HL-60 (cell line): ENCODE data around the gene AMY2B.
"Not testable (repeated sequence)": the region's sequence is repeated elsewhere in the genome, so short reads cannot be mapped to it uniquely, and the experiment has no call there.

ENCODE experiments used
- DNase-seq, 2 experiments: peaks; one replicate each; pipeline ENCODE4 v3.0.0-alpha.2; 2010 to 2020; ENCODE audit warnings: low read depth in 1 of 2, low spot score in 1 of 2
- H3K27ac ChIP-seq: fragments of 250-450 bp; sonication (Bioruptor Pico); replicated peaks from 2 replicates; pipeline ENCODE4 v1.5.1; 2020; ENCODE audit warnings: mild to moderate bottlenecking, moderate library complexity
- H3K27me3 ChIP-seq: fragments of 250-450 bp; sonication (Bioruptor Pico); 2 replicates; pipeline ENCODE4 v1.5.1; 2021; ENCODE audit warnings: mild to moderate bottlenecking, moderate library complexity; ENCODE audit not compliant: insufficient read depth, poor library complexity, severe bottlenecking
- H3K4me3 ChIP-seq: replicated peaks from 2 replicates; pipeline ENCODE4 v1.5.1; 2011; ENCODE audit warnings: mild to moderate bottlenecking, control low read depth, low read length; ENCODE audit not compliant: insufficient read depth
- CTCF ChIP-seq: IDR thresholded peaks from one replicate; pipeline ENCODE4 v1.5.1; 2011; ENCODE audit warnings: low read length, control low read depth, inconsistent platforms; ENCODE audit not compliant: insufficient read depth
- GABPA ChIP-seq: IDR thresholded peaks from 2 replicates; pipeline ENCODE4 v1.6.1; 2012; ENCODE audit warnings: low read depth
- POLR2AphosphoS5 ChIP-seq: IDR thresholded peaks from 2 replicates; pipeline ENCODE4 v1.6.1; 2012; ENCODE audit warnings: low read depth
- REST ChIP-seq: IDR thresholded peaks from 2 replicates; pipeline ENCODE4 v1.6.1; 2012; ENCODE audit warnings: low read depth; ENCODE audit not compliant: insufficient replicate concordance
- SPI1 ChIP-seq: IDR thresholded peaks from 2 replicates; pipeline ENCODE4 v1.6.1; 2012; ENCODE audit warnings: low read depth, mild to moderate bottlenecking, borderline replicate concordance
- long read RNA-seq: library from polyadenylated mRNA; unstranded; transcript quantifications from one replicate; pipeline ENCODE4 v2.0.0, GENCODE V29; 2020

AMY2B gene
- long read RNA-seq, partial matches to known transcripts = 5 of 9 reads
- long read RNA-seq, other reads (novel, unspliced or antisense) = 0 of 9 reads

GRCh38 chr1:103571289-103571688 lies at the start of gene AMY2B:
AMY2B (plus strand) TSS chr1:103571589; CDS start chr1:103571603, 14 bp downstream.
- not testable (repeated sequence) for H3K27ac ChIP-seq, H3K4me3 ChIP-seq, H3K27me3 ChIP-seq, DNase-seq

- no peak for TF ChIP-seq CTCF
- TF ChIP-seq SPI1 = no peak
- H3K27ac ChIP-seq = no peak overlapping the region
- no peak for DNase-seq
- no peak overlapping the region for H3K4me3 ChIP-seq
- H3K27me3 ChIP-seq = no peaks in the 10 kb centered on the region
These were observed 48.0 kb upstream of the AMY2B start for GRCh38 chr1:103523346-103523745.

GRCh38 chr1:103525114-103525606 lies 46.2 kb upstream of the AMY2B start:
- peak in 1 of 2 experiments; percentile 11 for DNase-seq
- peak overlapping the region; percentile 39 for H3K4me3 ChIP-seq
- TF ChIP-seq REST (no peak), POLR2AphosphoS5 (no peak), CTCF (no peak), SPI1 (no peak), GABPA (no peak)
- no peaks in the 10 kb centered on the region for H3K27me3 ChIP-seq
- H3K27ac ChIP-seq = no peak overlapping the region

- Histone ChIP-seq H3K27me3 (no peaks in the 10 kb centered on the region), H3K4me3 (peak within 1 kb of the TSS; percentile 92), H3K27ac (peak within 1 kb of the TSS; percentile 97)
- DNase-seq = peak; percentile 51 to 83
- TF ChIP-seq REST (no peak), GABPA (no peak), POLR2AphosphoS5 (peak; percentile 74), CTCF (no peak), SPI1 (peak; percentile 33; the same call in 1 of the 2 replicates)
These were observed 45.5 kb upstream of the AMY2B start, which contains the start of gene RNPC3 for GRCh38 chr1:103525607-103526507. RNPC3 (plus strand) TSS chr1:103525699; CDS start chr1:103526071, 372 bp downstream.
